CD1c-positive myeloid dendritic cell (primary cell): ENCODE data around the gene ACSS1.

Experiments used
- DNase-seq: peaks from one replicate; pipeline ENCODE4 v3.0.0-alpha.2; 2016; ENCODE audit errors: extremely low spot score

ACSS1 gene

DNA sequence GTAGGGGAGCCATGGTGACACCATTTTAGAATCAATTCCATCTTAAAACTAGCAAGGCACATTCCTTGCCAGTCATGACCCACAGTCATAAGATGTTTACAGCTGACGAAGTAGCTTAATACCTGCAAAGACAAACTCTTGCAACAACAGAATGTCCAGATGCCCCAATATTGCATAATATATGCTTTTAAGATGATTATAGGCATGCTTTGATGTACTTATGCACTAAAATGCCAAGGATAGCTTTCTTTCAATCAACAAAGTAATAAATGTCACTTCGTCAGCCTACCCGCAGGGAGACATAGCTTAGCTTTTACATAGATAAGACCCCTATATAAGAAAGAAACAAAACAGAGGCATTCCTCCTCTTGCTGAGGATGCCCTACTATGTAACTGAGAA, 26.7 kb downstream of the ACSS1 start:
- no peak for DNase-seq

DNA sequence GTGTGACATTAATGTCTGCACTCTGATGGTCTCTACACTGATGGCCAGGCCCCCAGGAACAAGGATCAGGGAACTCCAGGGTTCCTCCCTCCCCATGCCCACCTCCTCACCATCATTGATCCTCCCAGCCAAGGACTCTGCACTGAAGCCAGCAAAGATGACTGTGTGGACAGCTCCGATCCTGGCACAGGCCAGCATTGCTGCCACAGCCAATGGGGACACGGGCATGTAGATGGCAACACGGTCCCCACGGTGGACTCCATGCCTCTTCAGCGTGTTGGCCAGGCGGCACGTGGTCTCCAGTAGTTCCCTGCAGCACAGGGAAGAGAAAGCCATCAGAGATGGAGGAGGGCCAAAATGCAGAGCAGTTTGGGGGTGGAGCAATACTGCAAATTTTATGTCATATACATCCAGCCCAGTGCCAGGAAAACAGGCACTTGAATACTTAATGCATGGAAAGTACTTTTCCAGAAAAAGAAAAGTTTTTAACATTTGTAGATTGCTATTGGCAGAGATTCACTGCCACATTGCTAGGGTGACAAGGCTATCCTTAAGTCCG, 27.2 kb downstream of the ACSS1 start:
- no peak for DNase-seq

DNA sequence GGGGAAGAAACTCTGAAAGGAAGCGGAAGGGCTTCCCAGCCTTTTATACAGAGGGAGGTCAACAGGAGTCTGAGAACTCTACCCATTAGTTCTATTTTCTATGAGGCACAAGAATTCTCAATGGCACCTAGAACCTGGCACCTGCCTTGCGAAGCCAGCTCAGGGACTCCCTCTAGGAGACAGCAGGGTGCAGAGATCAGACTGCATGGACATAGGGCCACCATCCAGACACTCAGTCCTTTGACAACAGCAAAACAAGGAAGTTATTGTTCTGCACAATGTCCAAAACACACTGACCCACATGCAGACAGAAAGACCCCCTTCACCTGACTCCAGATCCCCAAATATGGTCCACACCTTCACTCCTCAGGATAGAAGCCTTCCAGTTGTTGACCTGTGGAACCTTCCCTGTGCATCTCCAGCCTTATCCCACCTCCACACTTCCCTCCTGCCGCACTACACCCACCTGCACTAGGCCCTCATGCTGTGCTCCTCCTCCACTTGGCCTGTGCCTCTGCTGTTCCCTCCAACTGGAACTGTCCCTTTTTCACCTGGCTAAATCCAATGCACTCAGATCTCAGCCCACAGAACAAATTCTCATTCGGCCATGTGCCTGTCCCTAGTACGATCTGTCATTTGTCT, 27.8 kb downstream of the ACSS1 start:
- DNase-seq: no peak

DNA sequence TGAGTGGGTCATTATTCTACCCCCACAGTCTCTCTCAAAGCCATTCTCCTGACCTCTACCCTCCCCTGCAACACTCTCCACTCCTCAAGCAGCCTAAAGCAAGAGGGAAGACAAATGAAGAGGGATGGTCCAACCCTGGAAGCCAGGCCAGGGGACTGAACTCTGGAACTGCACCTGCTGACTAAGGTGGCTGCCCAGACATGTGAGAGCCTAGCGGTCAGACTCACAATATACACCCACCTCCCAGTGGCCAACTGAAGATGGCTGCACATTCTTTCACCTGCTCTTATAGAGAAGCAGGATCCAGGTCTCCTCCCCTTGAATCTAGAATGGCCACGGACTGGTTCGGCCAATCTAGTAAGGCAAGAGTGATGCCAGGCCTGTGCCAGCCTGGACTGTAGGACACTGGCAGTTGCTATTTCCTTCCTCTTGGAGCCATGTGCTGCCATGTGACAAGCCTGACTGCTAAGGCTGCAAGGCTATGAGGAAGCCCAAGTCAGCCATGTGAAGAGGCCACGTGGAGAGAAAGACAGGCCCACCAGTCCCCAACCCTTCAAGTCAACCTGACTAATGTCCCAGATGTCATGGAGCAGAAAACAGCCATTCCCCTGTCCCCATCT, 31.8 kb downstream of the ACSS1 start:
- no peak for DNase-seq

DNA sequence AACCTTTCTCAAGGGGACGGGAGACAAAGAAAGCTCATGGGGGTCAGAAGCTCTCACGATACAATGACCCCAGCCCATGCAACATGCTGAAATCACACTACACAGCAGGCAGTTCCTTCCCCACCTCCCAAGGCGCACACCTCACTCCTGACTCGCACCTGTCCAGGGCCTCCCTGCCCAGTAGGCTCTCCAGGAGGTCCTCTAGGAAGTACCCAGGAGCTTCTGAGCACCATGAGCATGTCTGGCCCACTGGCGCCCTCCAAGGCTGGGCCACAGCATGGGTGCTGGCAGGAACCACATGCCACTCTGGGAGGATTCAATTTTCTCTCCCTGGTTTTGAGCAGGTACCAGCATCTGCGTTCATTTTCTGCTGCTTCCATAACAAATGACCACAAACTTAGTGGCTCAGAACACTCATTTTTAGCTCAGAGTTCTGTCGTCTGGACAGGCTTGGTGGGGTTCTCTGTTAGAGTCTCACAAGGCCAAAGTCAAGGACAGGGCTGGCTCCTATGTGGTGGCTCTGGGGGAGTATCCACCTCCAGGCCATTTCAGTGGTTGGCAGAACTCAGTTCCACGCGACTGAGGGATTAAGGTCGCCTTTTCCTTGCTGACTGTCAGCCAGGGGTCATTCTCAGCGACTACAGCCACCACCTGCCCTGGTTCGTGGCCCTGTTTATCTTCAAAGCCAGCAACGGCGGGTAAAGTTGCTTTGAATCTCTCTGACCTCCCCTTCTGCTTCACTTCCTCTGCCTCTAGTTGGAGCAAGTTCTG, 32.7 kb downstream of the ACSS1 start:
- DNase-seq: no peak

DNA sequence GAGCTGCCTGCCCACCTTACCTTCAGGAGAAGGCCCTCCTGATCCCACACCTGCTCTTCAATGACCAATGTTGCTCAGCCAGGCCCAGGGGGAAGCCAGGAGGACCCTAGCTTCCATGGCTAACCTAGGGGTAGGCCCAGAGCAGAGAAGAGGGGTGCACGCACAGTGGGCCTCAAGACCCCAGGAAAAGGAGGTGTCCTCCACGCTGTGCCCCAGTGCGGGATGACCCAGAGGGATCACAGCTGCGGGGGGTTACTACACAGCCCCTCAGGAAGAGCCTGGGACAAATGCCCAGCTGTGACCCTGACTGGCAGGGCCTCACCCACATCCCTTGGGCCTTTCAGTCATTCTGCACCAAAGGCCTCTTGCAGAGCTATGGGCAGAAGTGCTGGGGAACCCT, 33.8 kb downstream of the ACSS1 start:
- no peak for DNase-seq

DNA sequence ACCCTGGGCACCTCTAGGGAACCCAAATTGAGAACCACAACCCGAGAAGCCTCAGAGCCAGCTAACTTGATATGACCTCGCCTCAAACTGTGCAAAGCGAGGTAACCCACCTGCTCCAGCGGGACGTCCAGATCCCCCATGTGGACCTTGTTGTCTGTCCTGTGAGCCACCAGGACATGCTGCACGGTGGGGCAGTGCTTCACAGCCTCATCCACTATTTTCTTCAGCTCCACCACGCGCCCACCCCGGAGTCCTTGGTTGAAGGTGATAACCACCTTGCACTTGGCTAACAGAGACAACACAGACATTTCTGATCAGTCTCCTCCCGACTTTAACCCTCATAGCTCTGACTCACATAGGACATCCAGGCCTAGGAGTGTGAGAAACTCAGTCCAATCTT, 34.6 kb downstream of the ACSS1 start:
- DNase-seq: no peak

DNA sequence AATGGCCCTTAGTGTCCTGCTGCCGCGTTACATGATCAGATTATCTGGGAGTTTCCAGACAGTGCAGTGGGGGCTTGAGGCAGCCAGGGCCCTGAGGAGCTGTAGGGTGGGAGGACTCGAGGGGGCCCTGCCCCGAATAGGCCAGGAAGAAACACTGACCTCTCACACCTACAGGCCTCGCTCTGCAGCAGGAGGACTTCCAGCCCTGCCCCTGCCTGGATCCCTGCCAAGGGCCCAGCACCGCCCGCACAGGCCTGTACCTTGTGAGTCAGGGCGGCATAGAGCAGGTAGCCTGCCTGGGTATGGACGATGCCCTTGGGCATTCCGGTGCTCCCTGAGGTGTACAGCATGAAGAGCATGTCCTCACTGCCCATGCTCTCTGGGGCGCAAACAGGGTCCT, 35.3 kb downstream of the ACSS1 start:
- no peak for DNase-seq

DNA sequence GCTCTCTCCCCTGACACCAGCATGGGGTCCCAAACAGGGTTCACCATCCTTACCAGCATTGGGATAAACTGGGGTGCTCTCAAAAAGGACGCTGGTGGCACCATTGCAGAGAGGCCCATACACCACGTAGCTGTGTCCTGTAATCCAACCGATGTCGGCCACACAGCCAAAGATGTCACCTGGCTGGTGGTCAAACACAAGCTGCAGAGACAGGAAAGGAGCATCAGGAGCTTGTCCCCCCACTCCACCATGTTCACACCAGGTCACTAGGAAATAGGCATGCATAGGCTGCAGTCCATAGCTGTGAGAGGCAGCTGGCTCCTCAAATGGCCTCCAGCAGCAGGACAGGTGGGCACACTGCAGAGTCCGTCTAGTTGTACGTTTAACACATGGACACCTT, 36.6 kb downstream of the ACSS1 start:
- no peak for DNase-seq

DNA sequence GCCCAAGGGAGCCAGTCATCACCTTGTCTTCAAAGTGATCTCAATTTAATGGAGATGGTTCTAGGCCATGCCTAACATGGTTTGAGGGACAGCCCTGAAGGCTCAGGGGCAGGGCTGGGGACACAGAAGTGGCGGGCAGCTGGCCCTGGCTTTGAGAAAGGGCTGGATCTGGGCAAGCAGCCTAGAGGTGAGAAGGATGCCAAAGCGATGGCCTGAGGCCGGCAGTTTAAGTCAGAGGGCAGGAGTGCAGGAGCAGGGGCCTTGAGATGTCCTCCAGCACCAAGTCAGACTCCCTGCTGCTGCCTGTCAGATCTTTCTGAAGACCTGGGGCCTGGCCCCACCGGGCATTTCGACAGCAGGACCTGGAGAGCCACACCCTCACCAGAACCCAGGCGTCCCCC, 37.0 kb downstream of the ACSS1 start:
- no peak for DNase-seq

DNA sequence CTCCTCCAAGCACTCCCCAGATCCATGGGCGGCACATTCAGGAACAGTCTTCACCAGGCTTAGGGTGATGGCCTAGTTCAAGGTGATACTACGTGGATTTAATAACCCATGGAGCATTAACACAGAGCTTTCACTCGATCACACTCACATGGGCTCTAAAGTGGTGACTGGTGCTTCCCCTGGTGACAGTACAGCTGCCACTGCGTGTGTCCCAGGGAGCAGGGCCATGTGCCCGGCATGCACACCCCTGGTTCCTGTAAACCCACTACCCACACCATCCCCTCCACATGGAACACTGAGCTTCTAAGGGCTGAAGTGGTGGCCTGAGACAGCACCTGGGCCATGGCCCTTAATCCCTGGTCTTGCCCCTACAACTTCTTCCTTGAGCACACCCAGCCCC, 37.6 kb downstream of the ACSS1 start:
- no peak for DNase-seq

DNA sequence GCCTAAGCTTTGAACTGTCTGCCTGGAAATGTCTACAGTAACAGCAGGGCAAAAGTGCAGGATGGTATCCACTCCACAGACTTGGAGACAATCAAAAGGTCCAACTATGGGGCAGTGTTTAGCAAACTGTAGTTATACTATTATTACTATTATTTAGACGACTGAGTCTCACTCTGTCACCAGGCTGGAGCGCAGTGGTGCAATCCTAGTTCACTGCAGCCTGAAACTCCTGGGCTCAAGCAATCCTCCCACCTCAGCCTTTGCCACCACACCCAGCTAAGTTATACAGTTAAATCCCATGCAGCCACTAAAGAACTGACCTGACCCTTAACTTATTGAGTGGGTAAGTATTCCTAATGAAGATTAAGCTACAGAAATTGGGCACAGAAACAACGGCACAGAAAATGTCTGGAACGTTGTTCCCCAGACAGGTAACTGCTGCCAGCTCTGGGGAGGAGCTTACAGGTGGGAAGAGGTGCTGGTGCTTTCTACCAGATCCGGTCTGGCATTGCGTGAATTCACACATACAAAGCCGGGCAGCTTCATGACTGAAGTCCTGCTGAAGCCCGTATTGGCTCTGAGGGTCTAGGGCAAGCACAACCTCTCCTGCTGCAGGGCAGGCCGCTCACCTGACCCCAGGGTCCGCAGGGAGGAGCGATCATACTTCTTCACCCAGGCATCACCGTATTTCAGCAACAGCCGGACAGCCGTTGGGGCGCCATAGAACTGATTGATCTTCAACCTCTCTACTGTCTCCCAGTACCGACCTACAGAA, 38.4 kb downstream of the ACSS1 start:
- no peak for DNase-seq

DNA sequence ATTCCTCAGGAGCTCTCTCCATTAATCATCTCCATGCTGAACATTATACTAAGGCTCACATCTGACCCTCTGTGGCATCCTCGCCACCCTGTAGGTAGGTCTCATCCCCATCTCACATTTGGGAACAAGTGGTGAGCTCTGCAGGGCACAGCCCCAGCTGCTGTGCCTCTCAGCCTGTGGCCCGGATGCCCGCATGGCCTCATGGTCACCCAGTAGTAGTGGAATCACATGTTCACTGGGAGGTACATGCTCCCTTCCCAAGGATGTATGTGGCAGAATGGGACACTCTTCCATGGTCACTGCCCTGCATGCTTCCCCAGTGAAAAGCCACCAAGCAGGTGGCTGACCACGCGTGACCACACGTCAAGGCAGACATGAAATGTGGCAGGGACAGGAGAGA, 39.1 kb downstream of the ACSS1 start:
- DNase-seq: no peak

DNA sequence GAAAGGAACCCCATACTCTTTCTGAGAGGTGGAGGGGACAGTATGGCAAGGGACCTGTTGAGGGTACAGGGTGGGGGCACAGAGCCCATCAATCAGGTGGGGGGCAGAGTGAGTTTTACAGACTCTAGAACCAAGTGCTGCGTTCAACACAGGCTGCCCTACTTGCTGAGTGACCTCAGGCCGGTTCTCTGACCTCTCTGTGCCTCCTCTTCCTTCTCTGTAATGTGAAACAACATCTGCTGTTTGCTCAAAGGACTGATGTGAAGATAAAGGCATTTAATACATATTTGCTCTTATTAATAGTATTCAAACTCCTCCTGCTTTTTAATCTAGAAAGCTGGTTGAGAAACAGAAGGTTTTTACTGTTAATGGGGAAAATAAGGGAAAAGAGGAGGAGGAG, 39.5 kb downstream of the ACSS1 start:
- DNase-seq: no peak

DNA sequence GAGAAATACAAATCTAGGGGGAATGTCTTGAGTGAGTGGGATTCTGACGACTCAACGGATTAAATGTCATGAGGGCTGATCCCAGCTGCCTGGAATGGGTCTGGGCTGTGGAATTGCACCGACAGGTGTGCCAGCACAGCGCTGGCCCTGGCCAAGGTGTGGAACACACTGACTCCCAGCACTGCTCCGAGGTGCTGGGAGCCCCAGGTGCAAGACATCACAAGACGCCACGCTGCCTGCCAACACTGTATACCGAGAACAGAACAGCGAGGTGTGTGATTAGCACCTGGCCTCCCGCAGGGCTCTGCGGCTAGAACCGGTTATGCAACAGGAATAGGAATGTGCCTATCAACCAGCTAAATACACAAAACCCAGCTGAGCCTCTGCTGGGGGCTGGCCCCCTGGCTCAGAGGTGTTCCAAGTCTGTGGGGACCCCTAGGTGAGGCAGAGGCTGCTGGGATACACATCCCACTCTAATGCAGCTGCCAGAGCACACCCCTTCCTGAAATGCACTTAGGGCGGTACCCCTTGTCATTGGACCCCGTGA, 40.6 kb downstream of the ACSS1 start:
- DNase-seq: no peak

DNA sequence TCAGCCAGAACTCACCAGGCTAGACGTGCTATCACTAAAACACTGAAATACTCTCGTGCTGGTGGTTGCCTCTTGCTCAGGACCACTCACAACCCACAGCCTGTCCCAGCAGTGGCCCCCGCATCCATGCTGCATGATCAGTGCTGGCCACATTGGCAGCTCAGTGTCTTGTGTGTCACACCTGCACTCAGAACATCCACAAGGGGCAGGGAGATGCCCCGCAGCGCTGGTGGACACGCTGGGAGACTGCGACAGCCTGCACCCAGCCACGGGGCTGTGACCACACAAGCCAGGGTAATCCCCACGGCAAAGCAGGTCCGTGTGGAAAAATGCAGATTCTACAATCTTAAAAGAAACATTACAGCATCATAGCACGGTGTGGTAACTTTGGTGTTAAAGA, 41.5 kb downstream of the ACSS1 start:
- no peak for DNase-seq

DNA sequence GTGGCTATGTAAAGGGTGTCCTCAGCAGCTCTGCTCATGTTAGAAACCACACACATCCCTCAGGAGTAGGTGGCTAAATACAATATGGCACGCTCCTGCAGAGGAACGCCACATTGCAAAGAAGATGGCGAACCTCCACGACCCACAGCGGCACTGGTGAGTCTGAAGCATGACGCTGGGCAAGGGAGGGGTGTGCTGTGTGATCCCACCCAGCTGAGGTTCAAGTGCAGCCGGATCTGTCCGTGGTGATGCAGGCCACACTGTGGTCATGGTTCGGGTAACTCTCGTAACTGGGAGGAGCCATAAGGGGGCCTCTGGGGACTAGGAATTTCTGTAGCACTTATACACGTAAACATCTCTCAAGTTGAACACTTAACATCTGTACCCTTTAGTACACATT, 42.0 kb downstream of the ACSS1 start:
- no peak for DNase-seq

DNA sequence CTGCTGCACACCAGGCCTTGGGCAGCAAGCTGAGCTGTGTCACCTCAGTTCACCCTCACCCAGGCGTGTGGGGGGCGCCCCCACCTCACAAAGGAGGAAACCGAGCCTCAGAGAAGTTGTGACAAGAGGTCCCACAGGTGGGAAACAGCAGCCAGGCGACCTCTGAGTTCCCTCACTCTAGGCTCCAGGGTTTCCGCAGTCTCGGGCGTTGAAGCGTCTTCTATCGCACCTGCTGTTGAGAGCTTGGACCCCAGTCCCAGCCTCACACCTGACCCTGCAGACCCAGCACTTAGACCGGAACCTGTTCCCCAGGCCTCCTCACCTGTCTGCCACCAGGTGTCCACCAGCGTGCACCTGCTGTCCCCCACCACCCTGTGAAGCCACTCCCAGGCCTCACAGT, 43.1 kb downstream of the ACSS1 start:
- no peak for DNase-seq

DNA sequence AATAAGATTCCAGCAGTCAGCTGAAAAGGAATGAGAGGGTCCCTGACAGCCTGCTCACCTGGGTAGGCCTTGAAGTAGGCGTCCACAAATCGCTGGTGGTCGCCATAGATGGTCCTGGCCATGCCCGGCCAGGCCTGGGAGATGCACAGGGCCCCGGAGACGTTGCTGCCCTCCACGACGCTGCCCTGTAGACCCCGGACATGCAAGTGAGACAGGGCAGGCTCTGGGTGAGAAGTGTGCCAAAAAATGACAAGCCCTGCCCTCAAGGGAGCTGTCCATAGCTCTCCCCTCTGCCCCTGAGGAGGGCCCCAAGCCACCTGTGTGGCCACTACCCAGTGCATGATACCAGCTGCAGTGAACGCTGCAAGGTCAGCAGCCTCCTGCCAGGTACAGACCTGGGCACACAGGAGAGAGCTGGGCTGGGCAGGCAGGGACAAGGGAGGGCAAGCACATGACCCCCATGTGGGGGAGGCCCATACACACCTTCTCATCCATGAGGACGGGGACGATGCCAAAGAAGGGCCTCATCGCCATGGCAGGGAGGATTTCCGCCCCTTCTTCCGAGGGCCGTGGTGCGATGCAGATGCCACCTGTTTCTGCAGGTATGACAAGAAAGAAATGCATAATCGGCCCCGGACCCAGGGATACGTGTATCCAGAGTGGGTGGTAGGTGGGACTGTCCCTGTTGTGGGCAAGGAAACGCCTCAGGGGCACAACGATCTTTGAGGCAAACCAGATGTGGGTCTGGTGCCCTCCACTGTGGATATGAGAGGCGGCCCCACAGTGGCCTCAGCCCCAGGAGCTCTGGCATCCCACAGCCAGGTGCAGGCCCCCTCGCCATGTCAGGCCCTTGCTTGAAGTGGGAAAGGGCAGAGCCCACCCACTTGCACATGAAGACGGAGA, 44.2 kb downstream of the ACSS1 start:
- no peak for DNase-seq

DNA sequence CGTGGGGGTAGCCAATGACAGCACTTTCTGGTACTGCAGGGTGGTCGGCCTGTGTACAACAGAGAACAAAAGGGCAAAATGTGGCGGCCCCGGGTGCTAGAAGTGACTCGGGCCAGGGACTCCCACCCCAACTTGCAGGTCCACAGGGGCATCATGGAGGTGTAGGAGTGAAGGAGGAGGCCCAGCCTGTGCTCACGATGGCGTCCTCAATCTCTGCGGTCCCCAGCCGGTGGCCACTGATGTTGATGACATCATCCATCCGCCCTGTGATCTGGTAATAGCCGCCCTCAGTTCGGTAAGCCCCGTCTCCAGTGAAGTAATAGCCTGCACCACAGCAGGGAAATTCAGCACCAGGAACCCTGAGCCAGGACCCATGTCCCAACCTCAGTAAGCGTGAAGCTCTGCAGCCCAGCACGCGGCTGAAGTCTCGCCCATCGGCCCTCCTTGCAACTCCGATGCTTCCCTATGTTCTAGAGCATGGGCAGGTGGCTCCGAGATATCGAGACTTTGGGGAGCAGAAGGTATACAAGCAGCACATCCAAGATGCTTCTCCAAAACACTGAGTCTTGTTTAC, 45.2 kb downstream of the ACSS1 start:
- DNase-seq: no peak

DNA sequence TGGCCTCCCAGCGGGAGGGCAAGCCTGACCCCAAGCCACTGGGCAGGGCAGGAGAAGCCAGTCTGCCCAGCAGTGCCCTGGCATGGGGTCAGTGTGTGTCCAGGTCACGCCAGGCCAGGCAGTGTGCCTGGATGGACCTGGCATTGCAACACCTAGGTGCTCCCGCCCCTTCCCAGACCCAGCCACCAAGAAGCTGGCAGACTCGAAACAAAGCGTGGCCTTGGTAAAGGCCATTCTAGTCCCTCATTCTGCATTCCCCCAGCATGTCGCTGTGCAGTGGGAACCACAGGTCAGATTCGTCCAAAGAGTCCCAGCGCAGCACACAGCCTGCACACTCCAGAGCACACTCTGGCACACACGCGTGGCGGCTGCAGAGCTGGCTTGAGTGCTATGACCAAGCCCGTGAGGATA, 46.1 kb downstream of the ACSS1 start:
- DNase-seq: no peak
